GM12878 (cell line): ENCODE results near the gene TDRD7. TPM values are rescaled to one million over a fixed set of nuclear protein-coding genes. Genes with fewer than 3 reads are reported as not detected.

ENCODE experiments used
- ATAC-seq: fragments of 200-7000 bp; cut with Tn5 transposase; 3 replicates; pipeline ENCODE4 v1.9.1; 2020; ENCODE audit warnings: mild to moderate bottlenecking, moderate library complexity
- BruUV-seq: library from RNA; stranded (reverse); fragments of 400-500 nt; replicated peaks from 2 replicates; lab custom pipeline; 2021; lab: Mats Ljungman, UMichigan
- CTCF ChIA-PET: fragments of 300-600 bp; sonication (Branson Sonifier 250); formaldehyde crosslinking; extraction: SDS; loops from one replicate; lab custom pipeline; 2021; ENCODE audit warnings: inconsistent platforms; lab: Yijun Ruan, JAX
- POLR2A ChIA-PET: fragments of 350-600 bp; formaldehyde crosslinking; extraction: SDS; loops from one replicate; lab custom pipeline; 2021; ENCODE audit warnings: inconsistent platforms; lab: Charles Lee
- RAD21 ChIA-PET: fragments of 300-600 bp; sonication (Branson Sonifier 250); formaldehyde crosslinking; loops from one replicate; lab custom pipeline; 2023; ENCODE audit warnings: antibody characterized with exemption; ENCODE audit not compliant: unreplicated experiment; lab: Charles Lee
- SMC1A ChIA-PET: fragments of 300-600 bp; sonication (Branson Sonifier 250); formaldehyde crosslinking; loops from one replicate; lab custom pipeline; 2023; ENCODE audit not compliant: unreplicated experiment, uncharacterized antibody; lab: Charles Lee
- DNase-seq: peaks from one replicate; pipeline ENCODE4 v3.0.0-alpha.2; 2011; ENCODE audit warnings: low read depth, low spot score
- FAIRE-seq: peaks from 3 replicates; lab custom pipeline; 2011; peaks lifted over from hg19 to GRCh38; lab: Jason Lieb, UNC
- H2AFZ ChIP-seq: 2 replicates; pipeline ENCODE4 v1.6.0; 2011; ENCODE audit warnings: low read depth, low read length, control low read depth; ENCODE audit not compliant: control insufficient read depth
- H3K27ac ChIP-seq: 2 replicates; pipeline ENCODE4 v1.5.1; 2011; ENCODE audit warnings: control low read depth; ENCODE audit not compliant: control insufficient read depth, insufficient read depth
- H3K27me3 ChIP-seq, 2 experiments: replicated peaks in 1 of 2; 2 replicates each; pipeline versions ENCODE4 v1.6.0 to v1.6.1; 2011; ENCODE audit warnings: low read length in 1 of 2; ENCODE audit not compliant: control insufficient read depth in 2 of 2, insufficient read depth in 2 of 2
- H3K36me3 ChIP-seq, 2 experiments: 2 replicates each; pipeline ENCODE4 v1.5.1; 2011; ENCODE audit warnings: low read length in 1 of 2; ENCODE audit not compliant: control insufficient read depth in 2 of 2, insufficient read depth in 2 of 2
- H3K4me1 ChIP-seq: 2 replicates; pipeline ENCODE4 v1.6.1; 2011; ENCODE audit warnings: mild to moderate bottlenecking, low read length, moderate library complexity, mixed read lengths; ENCODE audit not compliant: control insufficient read depth, insufficient read depth
- H3K4me2 ChIP-seq: 2 replicates; pipeline ENCODE4 v1.6.0; 2011; ENCODE audit warnings: control low read depth; ENCODE audit not compliant: control insufficient read depth, insufficient read depth
- H3K4me3 ChIP-seq: fragments of 200-600 bp; sonication (generic); 2 replicates; pipeline ENCODE4 v1.5.1; 2016
- H3K79me2 ChIP-seq: 2 replicates; pipeline ENCODE4 v1.6.0; 2011; ENCODE audit warnings: low read length; ENCODE audit not compliant: control insufficient read depth, insufficient read depth
- H3K9ac ChIP-seq: 2 replicates; pipeline ENCODE4 v1.8.0; 2011; ENCODE audit warnings: low read length, control low read depth, mixed read lengths; ENCODE audit not compliant: control insufficient read depth, insufficient read depth
- H3K9me3 ChIP-seq: replicated peaks from 3 replicates; pipeline ENCODE4 v1.5.1; 2011; ENCODE audit warnings: mild to moderate bottlenecking, low read length; ENCODE audit not compliant: control insufficient read depth, insufficient read depth
- H4K20me1 ChIP-seq: 2 replicates; pipeline ENCODE4 v1.6.0; 2011; ENCODE audit not compliant: control insufficient read depth, insufficient read depth
- BCLAF1 ChIP-seq: fragments of 450-650 bp; IDR thresholded peaks from 2 replicates; pipeline ENCODE4 v1.6.1; 2017; ENCODE audit warnings: antibody characterized with exemption, mild to moderate bottlenecking, moderate library complexity
- ZBTB11 ChIP-seq: fragments of 450-650 bp; formaldehyde crosslinking; IDR thresholded peaks from 2 replicates; pipeline ENCODE4 v1.5.0; 2022; ENCODE audit warnings: mild to moderate bottlenecking, missing genetic modification characterization
- ZSCAN29 ChIP-seq: fragments of 450-650 bp; IDR thresholded peaks from 2 replicates; pipeline ENCODE4 v1.6.1; 2017; ENCODE audit warnings: mild to moderate bottlenecking, moderate library complexity
- WGBS: methylation state at CpG from one replicate; pipeline ENCODE4 v1.1.6; 2016; ENCODE audit warnings: low lambda C conversion rate; ENCODE audit not compliant: insufficient replicate concordance, insufficient coverage; ENCODE audit errors: missing lambda C conversion rate; 5-methylcytosine and 5-hydroxymethylcytosine counted together
- in situ Hi-C: fragments of 300-500 bp; cut with MboI; formaldehyde crosslinking; loops from 9 replicates; pipeline ENCODE4 v1.14.3; 2018; ENCODE audit warnings: mixed read lengths
- intact Hi-C: fragments of 100-400 bp; cut with micrococcal nuclease; formaldehyde crosslinking; loops from one replicate; pipeline ENCODE4 v1.14.2; 2022; ENCODE audit not compliant: unreplicated experiment
- polyA plus RNA-seq, 11 experiments: library from polyadenylated mRNA; depleted of rRNA in 4 of 11; unstranded in 6 of 11; stranded (reverse) in 5 of 11; fragments of >200 nt; fragmentation: Nextera tagmentation in 4 of 11; fragmentation: Illumina TruSeq in 1 of 11; extraction: Ambion mirVana in 4 of 11; extraction: Trizol in 1 of 11; gene quantifications; 1 replicate in 1 of 11; 2 replicates in 10 of 11; pipeline versions ENCODE4 v1.2.1 to v1.2.3, GENCODE V29; 2011 to 2016; ENCODE audit warnings: inconsistent platforms in 2 of 11, missing spikeins in 2 of 11, low read depth in 1 of 11
- total RNA-seq, 4 experiments: library from RNA; depleted of rRNA in 3 of 4; stranded (reverse); fragments of >200 nt in 3 of 4; fragmentation: Illumina TruSeq in 1 of 4; extraction: Trizol in 1 of 4; gene quantifications; 2 replicates each; pipeline versions ENCODE4 v1.2.1 to v1.2.3, GENCODE V29; 2013 to 2021

TDRD7 gene
- total and polyA plus RNA-seq, 10 of the 15 experiments (the other 5 are each of a cell fraction or from before 2014, with no cell fraction given): 5.7 to 26.4 (median 16.2) TPM

GRCh38 chr9:97445119-97445701 lies 33.3 kb downstream of the TDRD7 start:
- TF ChIP-seq ZBTB11 (CRISPR knock-in tag): no peak
- TF ChIP-seq BCLAF1: no peak
- TF ChIP-seq ZSCAN29: no peak
- CTCF ChIA-PET: interaction anchor here (0.8 to 3.0 kb wide), 6 partner anchors 18 to 171 kb away, joined by 3 to 11 read pairs (median 4); partner anchors contain the start of gene TDRD7
- intact Hi-C loops: no loop called here
- H3K9me3 ChIP-seq: no peaks in the 10 kb centered on the region
- no peak overlapping the region for H3K9ac ChIP-seq
- no peaks in the 10 kb centered on the region for H3K27me3 ChIP-seq
- DNase-seq (no peak), ATAC-seq (no peak), FAIRE-seq (no peak)
- H3K4me1 ChIP-seq: no peaks in the 10 kb centered on the region
- POLR2A ChIA-PET: no interaction called here
- no peak overlapping the region for H2AFZ ChIP-seq
- no peak overlapping the region for H3K4me2 ChIP-seq
- SMC1A ChIA-PET: interaction anchor here (1.1 to 2.0 kb wide), 5 partner anchors 10 to 114 kb away, joined by 3 to 6 read pairs (median 3); no protein-coding TSS in a partner anchor
- H3K27ac ChIP-seq: no peak overlapping the region
- 98% methylated on average over 2 of the region's 2 CpGs for WGBS
- no TSS peak for BruUV-seq
- no peaks in the 10 kb centered on the region for H3K79me2 ChIP-seq
- in situ Hi-C loops: no loop called here
- RAD21 ChIA-PET: interaction anchor here (0.6 kb wide), 1 partner anchor 25 kb away, joined by 3 read pairs; no protein-coding TSS in a partner anchor
- peaks cover 0 to 2% of the 10 kb centered on the region in 2 experiments; a peak in 2 of 4 replicates for H3K36me3 ChIP-seq
- no peak overlapping the region for H3K4me3 ChIP-seq
- H4K20me1 ChIP-seq: no peaks in the 10 kb centered on the region
